Myocyte (in vitro differentiated cells): Measurements from ENCODE around the gene DNAJB13. TPM values are rescaled to one million over a fixed set of nuclear protein-coding genes. Genes with fewer than 3 reads are reported as not detected.
"Not testable (repeated sequence)": the region's sequence is repeated elsewhere in the genome, so short reads cannot be mapped to it uniquely, and the experiment has no call there.

Experiments used
- DNase-seq: peaks from one replicate; pipeline ENCODE4 v3.0.0-alpha.2; 2012; ENCODE audit warnings: low read depth
- total RNA-seq: library from RNA; depleted of rRNA; stranded (reverse); fragments of >200 nt; gene quantifications from 2 replicates; pipeline ENCODE4 v1.2.3, GENCODE V29; 2014

The DNAJB13 gene
- total RNA-seq, 1 donor from 2014 or later, result 0.83 TPM

DNA sequence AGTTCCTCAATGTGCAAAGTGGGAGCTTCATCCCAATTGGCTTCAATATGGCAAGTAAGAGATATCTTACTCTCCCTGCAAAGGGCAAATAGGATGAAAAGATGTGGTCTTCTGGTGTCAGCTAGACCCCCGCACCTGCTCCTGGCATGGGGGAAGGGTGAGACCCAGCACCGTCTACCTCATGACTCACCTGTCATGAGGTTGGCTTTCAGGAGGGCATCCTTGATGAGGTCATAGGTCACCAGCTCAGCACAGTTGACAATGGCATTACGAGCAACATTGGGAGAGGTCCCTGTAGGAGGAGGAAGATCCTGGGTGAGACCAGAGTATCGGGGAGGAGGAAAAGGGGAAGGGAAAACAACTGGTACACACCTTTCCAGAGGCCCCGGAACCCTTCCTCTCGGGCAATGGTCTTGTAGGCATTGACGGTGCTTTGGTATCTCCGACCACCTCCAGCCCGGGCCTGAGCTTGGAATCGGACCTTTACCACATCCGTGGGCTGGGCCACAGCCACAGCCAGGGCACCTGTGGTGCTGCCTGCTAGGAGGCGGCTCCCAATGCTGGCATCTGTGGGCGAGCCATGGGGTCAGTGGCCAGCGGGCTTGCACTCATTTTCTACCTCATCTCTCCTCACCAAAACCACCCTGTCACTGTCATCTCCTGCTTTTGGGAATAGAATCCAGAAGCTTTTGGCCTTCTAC is 25.8 kb downstream of the DNAJB13 start:
- DNase-seq, result no peak

DNA sequence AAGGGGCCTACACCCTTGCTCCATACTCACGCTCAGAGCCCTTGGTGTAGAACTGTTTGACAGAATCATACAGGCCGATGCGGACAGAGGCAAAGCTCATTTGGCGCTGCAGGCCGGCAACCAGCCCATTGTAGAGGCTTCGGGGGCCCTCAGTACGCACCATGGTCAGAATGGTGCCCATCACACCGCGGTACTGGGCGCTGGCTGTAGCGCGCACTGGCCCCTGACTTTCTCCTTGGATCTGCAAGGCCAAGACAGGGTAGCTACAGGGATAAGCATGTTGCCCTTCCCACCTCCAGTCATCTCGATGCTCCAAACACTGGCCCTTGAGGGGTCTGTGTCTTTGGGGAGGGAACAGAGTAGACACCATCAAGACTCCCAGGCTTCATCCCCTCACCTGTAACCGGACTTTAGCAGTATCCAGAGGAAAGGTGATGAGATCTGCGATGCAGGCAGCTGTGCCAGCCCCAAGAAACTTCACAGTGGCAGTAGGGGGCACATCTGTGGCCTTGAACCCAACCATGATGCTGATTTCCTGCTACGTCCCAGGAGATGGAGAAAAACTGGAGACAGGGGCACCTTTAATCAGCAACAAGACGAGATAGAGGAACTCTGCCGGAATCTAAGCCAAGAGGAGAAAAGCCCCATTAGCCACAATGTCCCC is 27.2 kb downstream of the DNAJB13 start:
- DNase-seq, result no peak

DNA sequence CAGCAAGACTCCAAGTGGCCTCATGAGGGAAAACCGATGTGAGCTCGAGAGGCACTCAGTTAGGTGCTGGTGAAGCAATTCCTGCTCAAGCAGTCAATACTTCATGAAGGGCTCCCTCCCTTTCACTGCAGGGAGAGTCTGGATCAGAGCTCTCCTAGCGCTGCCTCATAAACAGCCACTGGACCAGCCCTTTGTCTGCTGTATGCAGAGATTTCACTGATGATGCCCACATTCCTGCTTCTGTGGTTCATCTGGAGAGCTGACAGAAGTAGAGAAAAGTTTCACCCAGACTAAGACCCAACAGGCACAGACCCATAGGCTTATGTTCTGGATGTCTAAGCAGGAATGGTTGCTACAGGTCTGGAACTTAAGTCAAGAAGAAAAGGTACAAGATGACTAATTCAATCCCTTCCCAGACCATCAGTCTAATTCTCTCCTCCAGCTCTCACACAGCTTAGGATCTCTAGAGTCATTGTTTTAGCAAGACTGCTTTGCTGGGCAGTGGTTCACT is 27.8 kb downstream of the DNAJB13 start:
- no peak for DNase-seq

DNA sequence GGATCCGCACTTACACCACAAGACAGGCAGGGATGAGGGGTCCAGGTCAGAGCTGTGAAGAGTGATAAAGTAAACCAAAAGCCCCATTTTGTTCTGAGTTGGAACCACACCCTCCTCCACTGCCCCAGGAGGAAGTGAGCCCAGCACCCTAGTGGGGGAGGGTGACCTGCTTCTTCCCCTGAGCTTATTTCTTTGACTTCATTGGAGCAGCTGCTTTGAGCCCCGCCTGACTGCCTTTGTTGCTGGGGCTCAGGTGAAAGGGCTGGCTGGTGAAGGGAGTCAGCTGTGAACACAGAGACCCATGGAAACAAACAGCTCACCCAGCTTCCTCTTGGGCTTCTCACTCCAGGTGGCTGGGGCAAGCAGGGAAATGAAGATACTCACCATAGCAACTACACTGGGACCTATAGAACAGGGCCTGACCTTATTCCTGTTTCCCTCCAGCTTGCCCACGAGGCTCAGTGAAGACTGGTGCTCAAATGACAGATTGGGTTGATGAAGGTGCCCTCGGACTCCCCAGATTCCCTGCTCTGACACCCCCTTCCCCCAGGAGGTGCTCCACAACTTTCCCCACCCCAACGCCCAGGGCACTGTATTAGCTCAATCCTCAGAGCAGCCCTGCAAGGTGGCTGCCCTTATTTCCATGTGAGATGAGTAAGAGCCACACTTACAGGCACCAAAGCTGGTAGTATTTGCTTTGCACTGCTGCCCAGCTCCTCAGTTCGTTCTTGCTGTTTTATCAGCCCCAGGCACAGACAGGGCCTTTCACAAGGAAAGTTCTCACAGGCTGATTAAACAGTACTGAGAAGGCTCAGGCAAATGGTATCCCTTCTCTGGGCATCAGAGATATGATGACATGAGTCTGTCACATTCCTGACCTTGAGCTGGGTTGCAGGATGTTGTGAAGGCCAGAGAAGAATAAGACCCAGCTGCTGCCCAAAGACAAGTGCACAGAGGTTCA is 29.5 kb downstream of the DNAJB13 start:
- DNase-seq, result peak; percentile 79

DNA sequence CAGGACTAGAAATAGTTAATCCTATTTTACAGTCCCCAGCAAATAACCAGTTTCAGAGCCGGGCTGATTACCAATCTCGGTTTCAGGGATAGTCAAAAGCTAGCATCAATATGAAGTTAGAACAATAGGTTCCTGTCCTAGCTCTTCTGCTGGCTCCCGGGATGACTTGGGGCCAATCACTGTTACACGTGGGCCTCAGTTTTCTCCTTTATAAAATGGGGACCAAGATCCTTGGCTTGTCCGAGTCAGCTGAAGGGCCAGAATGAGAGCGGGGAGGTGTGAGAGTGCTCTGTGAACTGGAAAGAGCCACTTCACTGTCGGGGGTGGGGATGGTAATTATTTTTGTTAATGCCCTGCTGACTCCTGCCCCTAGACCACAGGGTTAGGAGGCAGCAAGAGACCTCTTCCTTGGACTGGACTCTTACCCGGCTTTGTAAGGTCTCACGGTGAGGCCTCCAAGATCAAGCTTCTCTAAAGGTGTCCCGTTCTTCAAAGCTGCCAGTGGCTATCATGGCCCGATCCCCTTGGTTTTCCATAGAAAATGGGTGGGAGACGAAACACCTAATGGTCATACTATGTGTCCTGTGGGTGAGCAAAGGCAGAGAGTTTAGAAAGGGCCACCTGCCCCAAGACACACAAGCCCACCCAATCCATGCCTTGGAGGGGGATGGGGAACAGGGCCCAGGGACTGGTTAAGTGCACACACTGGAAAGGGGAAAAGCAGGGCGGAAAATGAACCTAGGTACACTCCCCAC is 30.4 kb downstream of the DNAJB13 start:
- no peak for DNase-seq

DNA sequence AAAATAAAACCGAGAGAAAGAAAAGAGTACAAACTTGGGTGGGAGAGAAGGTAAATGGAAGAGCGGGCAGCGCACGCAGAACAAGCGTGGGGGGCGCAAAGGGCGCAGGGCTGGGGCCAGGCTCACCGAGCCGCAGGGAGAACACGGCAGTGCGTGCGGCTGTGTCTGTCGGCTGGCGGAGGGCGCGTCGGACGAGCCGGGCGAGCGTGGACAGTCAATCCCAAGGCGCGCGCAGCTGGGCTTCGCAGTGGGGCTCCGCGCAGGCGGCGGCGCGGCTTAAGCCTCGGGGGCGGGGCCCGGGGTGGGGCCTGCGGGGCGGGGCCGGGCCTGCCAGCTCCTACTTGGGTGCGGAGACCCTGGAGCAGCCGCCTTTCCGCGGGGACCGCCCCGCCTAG is 31.8 kb downstream of the DNAJB13 start, which contains the start of gene UCP2:
TSS of gene UCP2 (minus strand) at position 249 of the 395 bp plus-strand sequence. CDS start 4,465 bp downstream, outside the sequence.
- peak; percentile 89 for DNase-seq

DNA sequence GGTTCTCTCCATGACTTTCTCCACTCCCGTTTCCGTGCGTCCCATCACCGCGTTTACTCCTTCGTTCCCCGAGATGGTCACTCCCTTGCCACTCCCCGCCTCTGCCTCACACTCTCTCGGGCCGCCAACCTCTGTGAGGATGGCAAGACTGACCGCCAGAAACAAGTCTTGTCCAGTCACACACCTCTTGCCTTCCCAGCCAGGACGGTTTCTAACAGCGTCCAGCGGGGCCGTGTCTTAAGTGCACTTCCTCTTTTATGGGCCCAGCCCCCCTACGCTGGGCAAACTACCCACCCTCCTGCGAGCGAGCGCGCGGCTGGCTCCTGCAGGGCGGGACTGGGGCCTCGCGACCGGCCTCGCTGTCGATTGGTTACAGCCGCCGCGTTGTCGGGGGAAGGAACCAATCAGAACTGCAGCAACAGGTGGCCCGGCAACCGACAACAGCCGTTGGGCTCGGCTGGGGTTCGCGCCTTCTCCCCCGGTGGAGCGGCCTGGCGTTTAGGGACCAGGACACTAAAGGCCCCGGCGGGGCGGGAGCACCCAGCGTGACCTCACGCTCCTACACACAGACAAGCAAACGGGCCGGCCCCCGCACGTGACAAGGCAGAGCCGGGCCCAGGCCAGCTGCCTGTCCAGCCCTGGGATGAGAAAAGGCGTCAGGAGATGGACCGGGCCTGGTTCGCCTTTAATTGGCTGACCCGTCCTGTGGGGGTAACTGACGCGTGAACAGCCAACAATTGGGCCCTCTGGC is 32.3 kb downstream of the DNAJB13 start:
- peak; percentile 96 for DNase-seq

DNA sequence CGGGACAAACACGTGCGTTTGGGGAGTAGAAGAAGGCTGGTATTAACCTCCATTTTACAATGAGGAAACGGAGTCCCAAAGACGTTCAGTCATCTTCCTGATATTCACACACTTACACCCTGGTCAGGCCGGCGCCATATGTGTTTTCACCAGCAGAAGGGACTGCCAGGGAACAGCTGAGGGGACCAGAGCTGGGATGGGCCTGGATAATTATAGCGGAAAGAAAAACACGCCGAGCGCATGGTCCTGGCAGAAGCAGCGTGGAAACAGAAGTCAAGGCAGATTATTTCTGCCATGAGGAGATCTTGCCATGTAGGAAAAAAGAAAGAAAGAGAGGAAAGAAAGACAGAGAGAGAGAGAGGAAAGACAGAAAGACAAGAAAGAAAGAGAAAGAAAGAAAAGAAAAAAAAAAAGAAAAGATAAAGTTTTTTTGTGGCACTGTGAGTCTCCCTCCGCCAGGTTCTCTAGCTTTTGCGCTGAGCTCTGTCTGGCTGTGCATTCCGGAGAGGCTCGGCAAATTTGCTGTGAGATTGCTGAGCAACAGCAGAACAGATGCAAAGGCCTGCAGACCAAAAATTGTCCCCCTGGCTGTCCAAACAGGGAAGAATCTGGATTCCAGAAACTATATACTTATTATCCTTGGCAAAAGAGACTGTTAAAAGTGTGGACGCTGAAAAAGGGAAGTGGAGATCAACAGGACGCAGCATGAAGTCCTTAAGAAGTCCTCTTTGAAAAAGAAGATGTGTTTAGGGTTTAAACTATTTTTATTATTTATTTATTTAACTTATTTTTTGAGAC is 33.1 kb downstream of the DNAJB13 start:
- DNase-seq, result peak; percentile 78

DNA sequence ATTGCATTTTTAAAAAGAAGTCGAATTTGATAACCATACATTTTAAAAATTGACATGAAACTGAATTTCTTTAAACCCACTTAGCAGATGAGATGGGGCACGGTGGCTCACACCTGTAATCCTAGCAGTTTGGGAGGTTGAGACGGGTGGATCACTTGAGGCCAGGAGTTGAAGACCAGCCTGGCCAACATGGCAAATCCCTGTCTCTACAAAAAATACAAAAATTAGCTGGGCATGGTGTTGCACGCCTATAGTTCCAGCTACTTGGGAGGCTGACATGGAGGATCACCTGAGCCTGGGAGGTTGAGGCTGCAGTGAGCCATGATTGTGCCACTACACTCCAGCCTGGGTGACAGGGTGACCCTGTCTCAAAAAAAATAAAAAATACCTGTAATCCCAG is 34.8 kb downstream of the DNAJB13 start:
- not testable (repeated sequence) for DNase-seq

DNA sequence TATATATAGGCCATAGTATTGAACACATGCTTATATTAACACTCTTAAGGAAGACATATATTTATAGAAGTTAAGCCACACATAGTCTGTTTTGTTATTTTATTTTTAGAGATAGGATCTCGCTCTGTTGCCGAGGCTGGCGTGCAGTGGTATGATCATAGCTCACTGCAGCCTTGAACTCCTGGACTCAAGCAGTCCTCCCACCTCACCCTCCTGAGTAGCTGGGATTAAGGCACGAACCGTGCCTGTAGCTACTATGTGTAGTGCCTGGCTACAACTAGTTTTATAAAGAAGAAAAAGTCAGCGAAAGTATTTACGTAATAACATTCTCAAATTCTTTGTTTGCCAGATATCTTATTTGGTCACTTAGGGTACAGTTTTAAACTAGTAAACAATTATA is 37.4 kb downstream of the DNAJB13 start:
- DNase-seq, result no peak

DNA sequence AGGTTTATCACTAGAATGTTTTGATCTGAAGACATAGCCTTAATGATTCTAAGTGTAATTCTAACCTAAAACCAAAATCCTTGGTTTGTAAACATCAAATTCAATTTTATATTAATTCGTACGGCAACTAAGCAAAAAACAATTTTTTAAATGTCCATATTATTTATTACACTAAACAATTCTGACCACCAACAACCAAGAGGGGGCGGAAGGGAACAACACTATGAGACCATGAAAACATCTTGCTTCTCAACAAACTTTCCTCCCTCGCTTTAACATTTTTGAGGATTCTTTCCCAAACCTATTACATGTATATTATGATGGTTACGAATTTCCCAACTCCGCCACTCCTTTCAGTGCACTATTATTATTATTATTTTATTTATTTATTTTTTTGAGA is 38.3 kb downstream of the DNAJB13 start:
- no peak for DNase-seq

DNA sequence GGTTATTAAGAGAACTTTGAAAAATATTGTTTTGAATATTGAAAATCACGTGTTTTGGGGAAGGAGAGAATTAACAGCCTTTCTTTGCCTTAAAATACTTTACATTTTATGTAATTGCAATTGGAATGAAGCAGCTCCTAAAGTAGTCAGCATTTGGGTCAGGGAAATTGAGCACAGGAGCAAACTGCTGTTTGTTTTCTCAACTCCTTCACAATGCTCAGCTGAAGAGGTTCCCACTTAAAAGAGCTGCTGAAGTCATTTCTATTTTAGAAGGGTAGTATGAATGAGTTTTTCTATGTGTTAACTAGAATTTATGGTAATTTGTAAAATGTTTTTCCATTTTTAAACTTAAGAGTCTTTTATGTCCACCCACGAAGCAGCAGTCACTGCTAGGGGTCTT is 39.9 kb downstream of the DNAJB13 start:
- DNase-seq, result no peak

DNA sequence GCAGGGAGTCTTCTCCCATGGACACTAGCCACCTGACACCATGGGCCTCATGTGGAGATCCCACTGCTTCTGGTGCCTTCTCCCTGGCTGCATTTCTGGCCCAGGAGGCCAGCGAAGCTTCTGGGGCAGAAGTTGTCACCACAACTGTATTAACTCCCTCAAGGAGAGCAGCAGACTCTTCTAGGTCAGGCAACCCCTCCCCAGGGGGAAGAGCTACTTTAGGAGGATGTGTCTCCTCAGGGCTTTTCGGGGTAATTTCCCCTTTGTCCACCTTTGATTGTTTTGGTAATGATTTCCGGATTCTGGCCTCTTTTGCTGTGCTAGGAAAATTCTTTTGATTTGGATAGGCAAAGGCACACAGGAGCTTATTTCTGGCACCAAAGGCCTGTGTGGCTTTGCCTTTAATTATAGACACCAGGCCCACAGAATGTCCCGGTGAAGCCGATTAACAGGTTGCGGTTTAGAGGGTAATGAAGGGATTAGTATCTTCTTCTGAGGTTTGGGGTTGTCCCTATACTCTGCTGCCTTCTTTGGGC is 40.7 kb downstream of the DNAJB13 start:
- DNase-seq, result no peak

DNA sequence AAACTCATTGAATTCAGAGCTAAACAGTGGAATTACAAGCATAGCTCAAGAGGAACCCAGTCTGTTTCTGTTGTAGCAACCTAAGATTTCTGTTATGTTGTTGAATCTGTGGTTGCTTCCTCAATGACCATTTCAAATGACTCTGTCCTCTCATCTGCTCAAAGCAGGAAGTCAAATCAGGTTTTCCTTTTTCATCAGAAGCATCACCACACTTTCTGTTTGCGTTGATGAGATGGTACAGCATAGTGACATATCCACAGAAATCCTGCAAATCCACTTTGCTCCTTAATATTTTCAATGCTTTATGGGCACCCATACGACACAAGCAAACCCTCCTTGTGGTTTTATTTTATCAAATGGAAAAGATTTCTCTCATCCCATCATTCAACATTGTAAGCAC is 44.4 kb downstream of the DNAJB13 start:
- no peak for DNase-seq

DNA sequence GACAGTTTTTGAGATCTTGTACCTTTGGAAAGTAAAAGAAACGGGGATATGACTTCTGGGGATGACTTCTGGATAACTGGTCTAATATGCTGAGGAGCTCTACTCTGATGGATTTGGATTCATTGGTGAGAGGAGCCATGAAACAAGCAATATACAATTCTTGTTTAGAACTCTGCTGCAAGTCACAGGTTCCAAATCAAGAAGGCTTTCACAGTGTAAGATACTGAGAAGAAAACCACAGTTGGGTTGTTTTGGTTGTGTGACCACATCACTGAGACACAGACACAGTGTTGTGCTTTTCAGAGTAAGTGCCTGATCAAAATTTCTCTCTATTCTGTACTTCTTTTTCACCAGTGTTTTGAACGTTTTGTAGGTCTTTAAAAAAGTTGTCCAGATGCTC is 44.9 kb downstream of the DNAJB13 start:
- no peak for DNase-seq

DNA sequence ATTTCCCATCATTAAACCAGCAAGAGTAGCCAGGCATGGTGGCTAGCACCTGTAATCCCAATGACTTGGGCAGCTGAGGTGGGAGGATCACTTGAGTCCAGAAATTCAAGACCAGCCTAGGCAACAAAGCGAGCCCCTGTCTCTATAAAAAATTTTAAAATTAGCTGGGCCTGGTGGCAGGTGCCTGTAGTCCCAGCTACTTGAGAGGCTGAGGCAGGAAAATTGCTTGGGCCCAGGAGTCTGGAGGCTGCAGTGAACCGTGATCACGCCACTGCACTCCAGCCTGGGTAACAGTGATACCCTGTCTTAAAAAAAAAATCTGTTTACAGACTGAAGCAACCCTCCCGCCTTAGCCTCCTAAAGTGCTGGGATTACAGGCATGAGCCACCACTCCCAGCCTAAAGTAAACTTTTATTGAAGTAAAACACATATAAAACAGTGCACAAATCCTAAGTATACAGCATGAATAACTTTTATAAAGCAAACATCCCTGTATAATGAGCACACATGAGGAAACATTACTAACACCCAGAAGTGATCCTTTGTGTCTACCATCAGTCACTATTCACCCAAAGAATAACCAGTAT is 45.4 kb downstream of the DNAJB13 start:
- DNase-seq, result no peak

DNA sequence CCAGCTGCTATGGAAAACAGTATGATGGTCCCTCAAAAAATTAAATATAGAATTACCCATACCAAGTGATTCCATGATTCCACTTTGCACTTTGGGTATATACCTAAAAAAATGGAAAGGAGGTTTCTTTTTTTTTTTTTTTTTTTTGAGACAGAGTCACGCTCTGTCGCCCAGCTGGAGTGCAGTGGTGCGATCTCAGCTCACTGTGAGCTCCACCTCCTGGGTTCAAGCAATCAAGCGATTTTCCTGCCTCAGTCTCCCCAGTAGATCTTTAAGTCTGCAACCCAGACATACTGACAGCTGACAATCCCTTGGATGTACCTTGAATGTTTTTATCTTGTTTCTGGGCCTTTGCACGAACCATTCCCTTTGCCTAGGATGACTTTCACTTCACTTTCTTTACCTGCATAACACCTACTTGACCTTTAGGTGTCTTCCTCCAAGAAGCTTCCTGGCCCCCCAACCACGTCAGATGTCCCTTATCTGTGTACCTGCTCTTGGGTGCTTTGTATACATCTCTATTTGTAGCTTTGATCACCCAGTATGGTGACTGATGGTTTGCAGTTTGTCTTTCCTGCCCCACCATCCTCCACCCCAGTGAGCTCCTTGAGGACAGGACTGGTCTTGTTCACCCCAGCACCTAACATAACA is 46.4 kb downstream of the DNAJB13 start:
- no peak for DNase-seq
